Measurements from ENCODE around the gene TRAF5. TPM values are rescaled to one million over a fixed set of nuclear protein-coding genes. Genes with fewer than 3 reads are reported as not detected.

Gene TRAF5
- total RNA-seq, 1 donor from 2014 or later: 14.4 TPM

DNA sequence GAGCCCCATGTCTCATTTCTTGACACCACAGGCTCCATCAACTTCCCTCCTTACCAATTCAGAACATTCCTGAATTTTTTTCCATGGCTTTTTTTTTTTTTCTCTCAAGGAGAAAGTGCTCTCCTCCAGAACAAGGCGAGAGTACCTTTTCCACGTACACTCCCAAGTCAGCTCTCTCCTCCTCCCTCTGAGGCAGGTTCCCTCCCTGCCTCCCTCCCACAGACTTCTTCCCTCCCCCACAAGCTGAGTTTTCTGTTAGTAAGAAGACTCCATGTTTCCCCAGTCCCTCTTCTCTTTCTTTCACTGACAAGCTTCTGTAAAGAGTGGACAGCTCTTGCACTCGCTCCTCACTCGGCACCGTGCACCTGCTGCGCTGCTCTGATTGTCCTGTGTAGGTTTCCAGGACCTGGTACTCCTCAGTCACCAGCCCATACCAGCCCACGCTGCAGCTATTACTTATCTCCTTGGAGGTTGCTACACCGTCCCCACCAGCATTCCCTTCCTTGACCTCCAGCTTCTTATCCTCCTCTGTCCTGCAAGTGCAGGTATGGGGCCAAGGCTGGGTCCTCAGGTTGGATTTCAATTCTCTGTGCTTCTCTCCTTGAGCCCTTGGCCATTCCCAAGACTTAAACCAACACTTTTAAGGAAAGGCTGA, 3.8 kb downstream of the TRAF5 start:
- no peaks in the 10 kb centered on the region for H3K27me3 ChIP-seq (ENCODE audit: insufficient read depth, low read length)
- no peak overlapping the region for H3K4me3 ChIP-seq (ENCODE audit: insufficient read depth, low read depth, low read length)
- no peaks in the 10 kb centered on the region for H3K36me3 ChIP-seq (ENCODE audit: insufficient read depth, low read length)
- H3K9me3 Mint-ChIP-seq (ENCODE audit: unreplicated experiment): peaks cover 2% of the 10 kb centered on the region
- DNase-seq (ENCODE audit: low read depth) (no peak), FAIRE-seq (no peak)
- peaks cover 10% of the 10 kb centered on the region for H3K36me3 Mint-ChIP-seq (ENCODE audit: low read depth, unreplicated experiment)
- peaks cover 15% of the 10 kb centered on the region for H3K4me1 ChIP-seq (ENCODE audit: insufficient read depth, low read length)
- H3K27ac ChIP-seq (ENCODE audit: low read depth, low read length): no peak overlapping the region
- no peak for TF ChIP-seq EZH2 (IDR thresholded peaks at IDR 0.05; ENCODE audit: insufficient read depth, low read length)
- TF ChIP-seq, protein P1, sequence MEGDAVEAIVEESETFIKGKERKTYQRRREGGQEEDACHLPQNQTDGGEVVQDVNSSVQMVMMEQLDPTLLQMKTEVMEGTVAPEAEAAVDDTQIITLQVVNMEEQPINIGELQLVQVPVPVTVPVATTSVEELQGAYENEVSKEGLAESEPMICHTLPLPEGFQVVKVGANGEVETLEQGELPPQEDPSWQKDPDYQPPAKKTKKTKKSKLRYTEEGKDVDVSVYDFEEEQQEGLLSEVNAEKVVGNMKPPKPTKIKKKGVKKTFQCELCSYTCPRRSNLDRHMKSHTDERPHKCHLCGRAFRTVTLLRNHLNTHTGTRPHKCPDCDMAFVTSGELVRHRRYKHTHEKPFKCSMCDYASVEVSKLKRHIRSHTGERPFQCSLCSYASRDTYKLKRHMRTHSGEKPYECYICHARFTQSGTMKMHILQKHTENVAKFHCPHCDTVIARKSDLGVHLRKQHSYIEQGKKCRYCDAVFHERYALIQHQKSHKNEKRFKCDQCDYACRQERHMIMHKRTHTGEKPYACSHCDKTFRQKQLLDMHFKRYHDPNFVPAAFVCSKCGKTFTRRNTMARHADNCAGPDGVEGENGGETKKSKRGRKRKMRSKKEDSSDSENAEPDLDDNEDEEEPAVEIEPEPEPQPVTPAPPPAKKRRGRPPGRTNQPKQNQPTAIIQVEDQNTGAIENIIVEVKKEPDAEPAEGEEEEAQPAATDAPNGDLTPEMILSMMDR (IDR thresholded peaks at IDR 0.05; ENCODE audit: insufficient read depth, low read depth, low read length): no peak
- H3K4me1 Mint-ChIP-seq (ENCODE audit: low read depth, unreplicated experiment): peaks cover 21% of the 10 kb centered on the region
- no peak overlapping the region for H3K4me3 Mint-ChIP-seq (ENCODE audit: unreplicated experiment)
- H4K20me1 ChIP-seq (ENCODE audit: insufficient read depth, low read length): peaks cover 70% of the 10 kb centered on the region
- no peaks in the 10 kb centered on the region for H3K9me3 ChIP-seq (ENCODE audit: insufficient read depth, low read depth, low read length)
- H3K4me2 ChIP-seq (ENCODE audit: low read length): no peak overlapping the region
- H3K79me2 ChIP-seq (ENCODE audit: insufficient read depth, low read length): peaks cover 76% of the 10 kb centered on the region
- H3K27me3 Mint-ChIP-seq (ENCODE audit: low read depth, unreplicated experiment): peaks cover 2% of the 10 kb centered on the region
- H3K27ac Mint-ChIP-seq (ENCODE audit: unreplicated experiment): peak overlapping the region; percentile 5
- no peak overlapping the region for H3K9ac ChIP-seq (ENCODE audit: low read length)
- no peak overlapping the region for H2AFZ ChIP-seq (ENCODE audit: low read depth, low read length)

- DNase-seq (ENCODE audit: low read depth): peak; percentile 22
- no peak for FAIRE-seq
- H2AFZ ChIP-seq (ENCODE audit: low read depth, low read length): no peak overlapping the region
- no peak overlapping the region for H3K9ac ChIP-seq (ENCODE audit: low read length)
- H4K20me1 ChIP-seq (ENCODE audit: insufficient read depth, low read length): peaks cover 77% of the 10 kb centered on the region
- peaks cover 15% of the 10 kb centered on the region for H3K4me1 ChIP-seq (ENCODE audit: insufficient read depth, low read length)
- H3K4me3 ChIP-seq (ENCODE audit: insufficient read depth, low read depth, low read length): no peak overlapping the region
- no peak overlapping the region for H3K27ac ChIP-seq (ENCODE audit: low read depth, low read length)
- no peaks in the 10 kb centered on the region for H3K27me3 ChIP-seq (ENCODE audit: insufficient read depth, low read length)
- Mint-ChIP-seq H3K36me3 (ENCODE audit: low read depth, unreplicated experiment) (peaks cover 10% of the 10 kb centered on the region), H3K27ac (ENCODE audit: unreplicated experiment) (no peak overlapping the region), H3K9me3 (ENCODE audit: unreplicated experiment) (peaks cover 2% of the 10 kb centered on the region), H3K27me3 (ENCODE audit: low read depth, unreplicated experiment) (no peaks in the 10 kb centered on the region), H3K4me3 (ENCODE audit: unreplicated experiment) (peak overlapping the region; percentile 2), H3K4me1 (ENCODE audit: low read depth, unreplicated experiment) (peaks cover 25% of the 10 kb centered on the region)
- H3K9me3 ChIP-seq (ENCODE audit: insufficient read depth, low read depth, low read length): no peaks in the 10 kb centered on the region
- H3K36me3 ChIP-seq (ENCODE audit: insufficient read depth, low read length): no peaks in the 10 kb centered on the region
- peak overlapping the region; percentile 21 for H3K4me2 ChIP-seq (ENCODE audit: low read length)
- TF ChIP-seq, protein P1 (IDR thresholded peaks at IDR 0.05; ENCODE audit: insufficient read depth, low read depth, low read length): no peak
- no peak for TF ChIP-seq EZH2 (IDR thresholded peaks at IDR 0.05; ENCODE audit: insufficient read depth, low read length)
- peaks cover 83% of the 10 kb centered on the region for H3K79me2 ChIP-seq (ENCODE audit: insufficient read depth, low read length)
Measured at GRCh38 chr1:211331011-211331709, 4.5 kb downstream of the TRAF5 start.

Measured in astrocyte (in vitro differentiated cells and primary cell).